Activated CD4-positive, alpha-beta T cell treated with anti-CD3 and anti-CD28 coated beads, Interleukin-2, amount 50 U/mL, for 16 hours (primary cell): ENCODE measurements around the gene KRT39.
"Not testable (repeated sequence)": the region's sequence is repeated elsewhere in the genome, so short reads cannot be mapped to it uniquely, and the experiment has no call there.

Experiments
- DNase-seq: peaks from one replicate; pipeline ENCODE4 v3.0.0-alpha.2; 2020

KRT39 gene

DNA sequence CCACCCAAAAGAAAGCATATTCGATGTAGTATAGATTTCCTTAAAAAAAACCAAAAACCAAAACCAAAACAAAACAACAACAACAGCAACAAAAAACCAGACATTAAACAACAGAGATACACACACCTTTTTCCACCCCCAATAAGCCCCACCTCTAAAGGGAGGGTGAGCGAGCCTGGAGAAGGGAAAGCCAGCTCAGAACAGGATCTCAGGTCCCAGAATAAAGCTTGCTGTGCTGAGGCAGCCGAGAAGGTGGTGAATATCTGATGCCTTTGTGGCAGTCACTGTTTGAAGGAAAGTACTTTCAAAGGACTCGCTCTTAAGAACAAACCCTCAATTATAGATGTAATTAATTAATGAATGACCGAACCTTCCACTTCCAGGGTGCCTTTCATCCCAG, 29.8 kb downstream of the KRT39 start:
- DNase-seq = no peak

DNA sequence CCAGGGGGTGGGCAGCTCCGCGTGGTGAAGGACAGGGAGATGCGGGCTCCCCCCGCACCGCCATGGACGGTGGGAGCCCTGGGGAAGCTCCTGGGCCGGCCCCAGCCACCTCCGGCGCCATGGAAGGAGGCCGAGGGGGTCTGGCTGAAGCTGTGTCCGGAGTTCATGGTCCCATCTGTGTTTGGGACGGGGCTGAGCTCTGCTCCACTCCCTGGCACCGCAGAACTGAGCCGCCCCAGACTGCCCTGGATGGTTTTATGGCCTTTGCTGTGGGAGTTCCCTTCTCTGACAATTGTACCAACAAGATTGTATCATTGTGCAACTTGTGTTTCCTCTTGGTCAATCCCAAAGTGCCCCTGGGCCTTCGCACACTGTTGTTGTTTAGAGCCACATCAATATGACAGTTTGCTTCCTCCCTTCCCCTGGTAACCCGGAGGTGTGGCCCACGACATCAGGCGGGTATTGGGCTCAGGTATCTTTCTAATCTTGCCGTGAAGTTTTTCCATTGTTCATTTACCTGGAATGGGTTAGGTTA, 30.2 kb downstream of the KRT39 start:
- DNase-seq = no peak

DNA sequence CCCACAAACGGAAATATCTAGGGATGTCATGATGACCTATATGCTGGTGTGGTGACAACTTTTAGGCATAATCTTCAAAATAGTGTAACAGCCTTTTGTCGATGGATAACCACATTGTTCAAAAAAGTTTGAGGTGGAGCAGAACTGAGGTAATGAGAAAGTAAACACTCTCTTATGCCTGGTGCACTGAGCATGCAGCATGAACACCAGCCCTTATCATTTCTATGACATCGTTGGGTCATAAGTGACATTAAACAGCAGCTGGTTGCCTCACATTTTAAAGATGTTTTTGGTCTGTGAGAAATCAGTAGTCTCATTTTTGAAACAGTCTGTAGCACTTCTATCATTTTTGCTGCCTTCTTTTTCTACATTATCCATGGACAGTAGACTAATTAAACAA, 31.1 kb downstream of the KRT39 start:
- DNase-seq = no peak

DNA sequence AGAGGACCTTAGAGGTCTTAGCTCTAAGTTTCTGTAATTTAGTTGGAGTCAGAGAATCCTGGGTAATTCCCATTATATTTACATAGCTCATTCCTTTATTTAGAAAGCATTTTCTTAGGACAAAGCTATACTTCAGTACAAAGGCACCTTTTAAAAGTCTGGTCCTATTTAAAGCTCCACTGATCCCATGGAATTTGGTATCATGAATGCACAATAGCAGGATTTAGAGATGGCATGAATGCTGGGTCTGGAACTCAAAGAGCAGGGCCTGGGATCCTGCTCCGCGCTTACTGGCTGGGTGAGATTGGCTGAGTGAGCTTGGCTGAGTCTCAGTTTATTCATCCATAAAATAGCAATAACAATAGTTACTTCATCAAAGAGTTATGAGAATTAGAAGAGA, 34.1 kb downstream of the KRT39 start:
- DNase-seq = no peak

DNA sequence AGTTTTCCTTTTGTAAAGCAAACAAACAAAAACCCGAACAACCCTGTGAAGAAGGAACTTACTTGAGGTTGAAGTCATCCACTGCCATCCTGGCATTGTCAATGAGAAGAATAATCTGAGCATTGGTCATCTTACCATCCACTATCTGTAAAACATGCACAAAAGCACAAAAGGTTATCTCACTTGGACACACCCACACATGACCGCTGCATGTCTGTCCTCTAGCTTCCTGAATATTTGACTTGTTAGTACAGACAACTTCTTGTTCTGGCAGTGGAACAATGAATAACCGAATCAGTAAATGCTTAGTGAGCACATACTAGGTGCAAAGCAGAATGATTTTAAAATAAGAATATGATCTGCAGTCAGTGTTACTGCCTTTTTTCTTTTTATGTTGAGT, 35.4 kb downstream of the KRT39 start:
- DNase-seq = no peak

DNA sequence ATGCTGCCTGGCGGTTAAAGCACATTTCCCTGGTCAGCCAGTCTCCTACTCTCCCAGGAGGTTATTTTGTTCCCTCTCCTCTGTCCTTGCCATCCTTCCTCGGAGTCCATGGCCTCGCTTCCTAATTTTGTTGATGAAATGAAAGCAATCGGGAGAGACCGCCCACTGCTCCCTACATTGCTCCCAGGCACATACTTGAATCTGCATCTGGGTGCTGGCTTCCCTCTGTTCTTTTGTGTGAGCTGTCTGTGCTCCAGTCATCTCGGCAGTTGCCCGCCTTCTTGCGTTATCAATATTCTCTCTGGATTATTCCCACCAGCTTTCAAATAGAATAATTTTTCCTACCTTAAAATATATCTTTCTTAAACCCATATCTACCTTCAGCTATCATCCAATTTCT, 40.4 kb downstream of the KRT39 start:
- DNase-seq = no peak

DNA sequence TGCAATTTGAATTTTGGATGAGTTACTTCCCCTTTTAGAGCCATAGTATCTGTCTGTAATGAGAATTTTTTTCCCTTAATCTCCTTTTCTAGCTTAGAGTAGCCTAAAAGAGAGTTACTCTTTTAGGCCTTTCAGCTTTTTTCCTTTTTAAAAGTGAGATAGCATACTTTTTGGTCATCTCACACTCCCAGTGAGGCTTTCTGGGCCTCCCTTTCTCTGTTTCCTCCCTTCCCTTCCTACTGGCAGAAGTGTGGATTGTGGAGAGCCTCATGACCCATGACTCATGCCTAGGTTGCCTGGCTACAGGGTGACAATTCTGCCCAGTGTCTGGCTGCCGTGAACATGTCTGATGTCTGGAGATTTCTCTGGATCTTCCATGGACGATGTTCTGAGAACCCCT, 44.5 kb downstream of the KRT39 start:
- DNase-seq = no peak

DNA sequence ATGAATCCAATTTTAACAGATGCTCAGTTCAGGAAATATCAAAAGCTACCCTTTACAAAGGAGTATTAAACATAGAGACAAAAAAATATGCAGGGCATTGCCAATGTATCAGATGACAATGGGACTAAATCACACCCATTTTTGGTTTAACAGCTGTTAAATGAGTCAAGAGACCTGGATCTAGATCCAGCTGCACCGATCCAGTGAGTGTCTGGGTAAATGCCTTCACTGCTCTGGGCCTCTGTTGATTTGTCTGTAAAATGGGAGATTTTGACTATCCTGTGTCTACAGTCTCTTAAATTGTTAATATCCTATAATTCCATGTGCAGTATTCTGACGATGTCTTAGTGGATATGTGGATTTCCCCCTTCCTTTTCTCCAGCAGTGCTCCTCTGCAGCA, 45.7 kb downstream of the KRT39 start:
- no peak for DNase-seq

DNA sequence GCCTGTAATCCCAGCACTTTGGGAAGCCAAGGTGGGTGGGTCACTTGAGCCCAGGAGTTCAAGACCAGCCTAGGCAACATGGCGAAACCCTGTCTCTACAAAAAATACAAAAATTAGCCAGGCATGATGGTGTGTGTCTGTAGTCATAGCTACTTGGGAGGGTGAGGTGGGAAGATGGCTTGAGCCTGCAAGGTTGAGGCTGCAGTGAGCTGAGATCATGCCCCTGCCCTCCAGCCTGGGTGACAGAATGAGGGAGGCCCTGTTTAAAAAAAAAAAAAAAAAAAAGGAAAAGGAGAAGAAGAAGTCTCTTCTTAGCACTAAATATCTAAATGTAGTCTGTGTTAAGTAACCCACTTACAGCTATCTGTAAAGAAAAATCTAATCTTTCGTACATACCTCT, 49.6 kb downstream of the KRT39 start:
- DNase-seq = not testable (repeated sequence)

DNA sequence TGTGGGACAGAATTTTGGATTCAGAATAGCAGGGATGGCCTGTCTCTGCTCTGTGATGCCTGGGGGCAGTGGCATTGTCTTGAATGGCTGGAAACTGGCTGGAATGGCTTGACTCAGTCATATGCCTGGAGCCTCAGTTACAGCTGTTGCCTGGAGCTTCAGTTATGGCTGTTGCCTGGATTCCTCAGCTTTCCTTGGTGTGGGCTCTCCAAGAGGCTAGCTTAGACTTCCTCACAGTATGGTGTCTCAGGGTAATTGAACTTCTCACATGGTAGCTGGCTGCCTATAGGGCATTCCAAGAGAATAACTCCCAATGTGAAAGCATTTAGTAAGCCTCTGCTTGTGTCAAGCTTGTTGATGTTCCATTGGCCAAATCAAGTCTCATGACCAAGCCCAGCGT, 50.4 kb downstream of the KRT39 start:
- no peak for DNase-seq

DNA sequence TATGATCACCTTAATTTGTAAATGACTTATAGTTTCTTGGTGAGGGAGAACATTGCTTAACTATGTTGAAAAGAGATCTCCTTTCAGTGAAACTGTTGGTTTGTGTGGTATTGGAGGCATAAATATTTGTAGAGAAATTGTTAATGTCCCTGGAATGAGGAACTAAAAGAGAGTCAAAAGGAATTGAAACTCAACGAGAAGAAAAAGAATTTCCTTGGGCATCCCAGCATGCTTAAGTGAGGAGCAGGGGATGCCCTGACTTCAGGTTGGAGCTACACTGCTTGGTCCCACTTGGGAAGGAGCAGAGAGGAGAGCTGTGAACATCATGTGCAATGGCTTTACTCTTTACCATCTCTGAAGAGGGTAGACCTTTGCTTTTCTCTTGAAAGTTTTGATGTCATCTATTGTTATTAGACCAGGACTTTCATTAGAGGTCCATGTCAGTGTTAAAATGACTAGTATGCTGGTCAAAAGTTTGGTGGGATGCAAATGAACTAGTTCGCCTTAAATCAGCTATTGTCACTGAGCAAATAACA, 51.0 kb downstream of the KRT39 start:
- no peak for DNase-seq

DNA sequence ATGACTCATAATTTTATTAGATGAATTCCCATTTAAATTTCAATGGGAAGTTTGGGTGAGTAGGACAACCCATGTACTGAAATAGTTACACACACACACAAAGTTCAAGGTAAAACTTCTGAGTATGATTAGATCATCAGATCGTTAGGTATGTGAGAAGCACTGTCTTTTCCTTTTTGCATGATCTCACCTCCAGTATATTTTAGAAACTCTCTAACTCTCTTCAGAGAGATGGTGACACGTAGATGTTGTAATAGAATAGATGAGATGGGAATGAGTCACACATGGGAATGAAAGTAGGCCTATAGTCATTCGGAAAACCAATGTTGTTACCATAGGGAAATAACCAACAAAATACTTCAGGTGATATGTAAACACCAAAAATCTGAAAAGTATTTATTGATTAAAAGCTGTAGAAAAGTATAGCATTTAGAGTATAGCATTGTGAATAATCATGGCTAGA, 51.5 kb downstream of the KRT39 start:
- DNase-seq = peak; percentile 58

DNA sequence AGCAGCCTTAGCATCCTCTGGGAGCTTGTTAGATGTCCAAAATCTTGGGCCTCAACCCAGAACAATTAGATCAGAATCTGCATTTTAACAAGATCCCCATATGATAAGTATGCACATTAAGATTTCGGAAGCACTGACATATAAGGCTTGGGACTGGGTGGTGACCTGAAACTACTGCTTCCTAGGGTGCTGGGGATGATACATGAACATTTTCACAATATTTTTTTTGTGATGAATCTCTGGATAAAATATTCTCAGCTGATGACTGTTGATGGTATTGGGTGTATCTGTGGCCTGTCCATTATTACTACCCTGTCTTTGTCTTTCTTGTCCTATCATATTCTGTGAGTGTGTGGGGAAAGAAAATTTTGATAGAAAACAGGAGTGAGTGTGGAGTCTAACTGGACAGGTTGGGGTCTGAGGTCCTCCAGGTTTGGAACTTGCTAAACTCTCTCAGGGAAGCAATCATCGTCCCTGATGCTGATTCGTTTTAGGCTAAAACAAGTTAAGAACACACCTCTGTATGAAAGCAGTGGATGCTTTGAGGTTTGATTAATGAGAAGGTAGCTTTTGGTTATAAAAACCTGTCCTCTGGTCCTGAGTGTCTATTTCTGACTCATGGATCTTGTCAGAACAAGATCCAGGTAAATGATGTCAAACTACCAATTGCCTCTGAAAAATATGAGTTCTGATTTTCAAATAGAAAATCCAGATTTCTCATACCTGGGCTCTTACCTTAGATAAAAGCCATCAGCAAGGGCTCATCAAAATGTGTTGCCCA, 52.5 kb downstream of the KRT39 start:
- no peak for DNase-seq

DNA sequence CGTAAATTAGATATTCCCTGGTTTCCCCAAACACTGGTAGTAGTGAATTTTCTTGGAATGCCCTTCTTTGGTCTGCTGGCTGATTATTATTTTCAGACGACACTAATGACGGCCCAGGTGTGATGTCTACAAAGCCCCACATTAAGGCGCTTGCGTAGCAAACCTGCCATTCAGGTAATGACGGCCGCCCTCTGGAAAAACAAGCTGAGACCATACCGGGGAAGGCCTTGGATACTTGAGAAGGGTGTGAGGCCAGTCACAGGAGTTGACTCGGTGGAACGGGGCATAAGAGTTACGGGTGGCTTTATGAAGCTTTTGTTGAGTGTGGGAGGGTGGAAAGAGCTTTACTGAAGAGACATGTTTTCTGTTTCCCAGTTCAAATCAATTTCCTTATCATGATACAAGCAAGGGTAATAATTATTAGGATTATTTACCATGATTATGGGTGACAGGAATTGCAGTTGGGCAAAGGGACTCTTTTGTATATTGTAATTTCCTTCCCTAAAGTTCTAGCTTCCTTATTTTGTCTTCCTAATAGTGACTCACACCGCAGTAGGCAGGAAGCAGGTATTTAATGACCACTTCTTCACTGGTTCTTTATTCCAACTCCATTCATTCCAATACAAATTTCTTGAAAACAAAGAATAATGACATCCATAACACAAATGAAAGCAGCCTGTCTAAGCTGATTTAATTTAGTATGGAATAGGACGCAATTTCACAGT, 54.1 kb downstream of the KRT39 start:
- no peak for DNase-seq

DNA sequence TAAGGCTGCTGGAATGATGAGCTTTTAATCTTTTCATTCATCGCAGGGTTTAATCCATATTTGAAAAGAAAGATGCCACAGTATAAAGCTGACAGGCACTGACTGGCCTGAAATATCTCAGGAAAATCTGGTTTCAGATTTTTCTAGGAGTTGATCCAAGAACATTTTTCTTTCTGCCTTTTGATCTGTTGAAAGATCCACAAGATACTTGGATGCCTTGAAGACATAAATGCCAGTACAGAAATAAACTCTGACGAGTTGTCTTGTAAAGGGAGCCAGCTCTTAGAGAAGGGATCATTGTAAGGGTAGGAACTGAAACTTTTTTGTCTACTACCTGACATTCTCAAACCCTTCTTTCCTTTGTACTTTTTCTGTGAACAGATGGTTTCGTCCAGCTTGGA, 56.3 kb downstream of the KRT39 start:
- DNase-seq = no peak

DNA sequence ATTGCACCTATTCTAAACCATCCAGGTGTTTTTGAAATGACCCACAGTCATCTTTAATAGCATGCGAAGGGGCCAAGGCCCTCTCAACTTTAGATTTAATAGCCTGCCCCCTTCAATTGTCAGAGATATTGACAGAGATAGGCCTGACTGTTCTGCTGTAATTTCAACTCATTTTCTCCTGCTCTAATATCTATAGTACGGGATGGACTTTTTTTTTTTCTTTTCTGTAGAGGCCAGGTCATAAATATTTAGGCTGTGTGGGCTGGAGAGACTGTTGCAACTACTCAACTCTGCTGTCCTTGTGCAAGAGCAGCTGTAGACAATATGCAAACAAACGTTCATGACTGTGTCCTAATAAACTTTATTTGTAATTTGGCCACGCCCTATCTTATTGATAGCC, 57.0 kb downstream of the KRT39 start:
- DNase-seq = no peak

DNA sequence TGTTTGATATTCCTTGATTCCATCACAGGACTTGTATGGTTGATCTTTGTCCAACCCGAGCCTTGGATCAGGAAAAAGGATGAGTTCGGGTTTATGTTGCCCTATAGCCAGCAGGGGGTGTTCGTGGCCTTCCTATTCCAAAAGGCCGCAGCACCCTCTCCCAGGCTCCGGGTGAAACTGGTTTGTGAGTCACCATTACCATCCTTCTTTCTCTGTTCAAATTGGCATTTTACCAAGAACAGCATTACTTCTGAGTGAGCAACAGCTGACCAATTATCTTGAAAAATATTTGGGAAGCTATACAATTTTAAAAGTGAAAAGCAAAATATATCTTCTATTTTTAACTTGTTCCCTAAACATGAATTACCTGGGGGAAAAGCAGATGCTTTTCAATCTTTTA, 57.4 kb downstream of the KRT39 start:
- peak; percentile 72 for DNase-seq
